Pancreas (tissue), 10 donors: ENCODE results near the gene GBF1. TPM values are rescaled to one million over a fixed set of nuclear protein-coding genes. Genes with fewer than 3 reads are reported as not detected.
A peak's percentile ranks its signal among the peaks of the same experiment; 100 is the strongest.

Source experiments
- ATAC-seq, 4 donors: fragments of 200-7000 bp; cut with Tn5 transposase; one replicate each; pipeline versions ENCODE4 v1.8.0 to v1.9.1; 2020; ENCODE audit warnings: mild to moderate bottlenecking in 4 of 4, moderate library complexity in 4 of 4
- DNase-seq, 6 donors: peaks; one replicate each; pipeline ENCODE4 v3.0.0-alpha.2; 2020
- FAIRE-seq: peaks from 2 replicates; lab custom pipeline; 2012; peaks lifted over from hg19 to GRCh38; lab: Jason Lieb, UNC
- H3K27ac ChIP-seq, 4 donors: fragments of 200-600 bp; sonication (generic); 1 replicate in 3 of 4; 2 replicates in 1 of 4; pipeline versions ENCODE4 v1.5.0 to v1.8.0; 2020
- H3K27me3 ChIP-seq, 4 donors: fragments of 200-600 bp; one replicate each; pipeline ENCODE4 v1.8.0; 2021
- H3K36me3 ChIP-seq, 3 donors: fragments of 200-600 bp; sonication (generic) in 1 of 3; one replicate each; pipeline versions ENCODE4 v1.5.0 to v1.8.0; 2020 to 2021
- H3K4me1 ChIP-seq, 3 donors: fragments of 200-600 bp; one replicate each; pipeline ENCODE4 v1.8.0; 2021
- H3K4me3 ChIP-seq, 4 donors: fragments of 200-600 bp; sonication (generic) in 2 of 4; one replicate each; pipeline versions ENCODE4 v1.5.0 to v1.8.0; 2020 to 2021
- H3K9me3 ChIP-seq, 4 donors: fragments of 200-600 bp; one replicate each; pipeline ENCODE4 v1.8.0; 2021
- WGBS, 2 donors: extraction: QIAGEN DNeasy Blood & Tissue Kit; methylation state at CpG; one replicate each; pipeline ENCODE4 v1.1.7; 2013; 5-methylcytosine and 5-hydroxymethylcytosine counted together
- intact Hi-C, 3 donors: fragments of 100-400 bp; cut with DNase I; formaldehyde crosslinking; loops; one replicate each; pipeline versions ENCODE4 v1.11.1 to v1.14.2; 2022
- polyA plus RNA-seq, 2 donors: library from polyadenylated mRNA; stranded (reverse); fragments of 200-250 nt; gene quantifications; one replicate each; pipeline ENCODE4 v1.2.3, GENCODE V29; 2013
- total RNA-seq, 6 donors: library from RNA; stranded (reverse); fragmentation: NEBNext Ultra II Directional in 4 of 6; extraction: Animal tissue kit (Norgen Biotek cat#: 25700) in 4 of 6; gene quantifications; one replicate each; pipeline versions ENCODE4 v1.2.1 to v1.2.4, GENCODE V29; 2021 to 2023
- TF ChIP-seq, protein P1 (sequence below), 4 donors: fragments of 200-600 bp; sonication (generic) in 3 of 4; IDR thresholded peaks; one replicate each; pipeline versions ENCODE4 v1.5.0 to v1.8.0; 2021; ENCODE audit warnings: antibody characterized with exemption in 4 of 4
- donor health status: healthy with polysubstance abuse.
- donor health status: DM: no; HTN: no; CAD: no; lungs with moderate emphysema.
- donor health status: DM: no; HTN: no; CAD: no.
- donor health status: control.
- donor health status: control.
- donor health status: Bipolar disorder and iron deficiency.
- donor health status: DM: yes; HTN: yes; CAD: no.
- donor health status: DM: no; HTN: no; CAD: no.
- donor health status: DM: no; HTN: no; CAD: no.
- donor health status: DM: yes; HTN: yes; CAD: no.

The GBF1 gene
- total and polyA plus RNA-seq, 8 donors = 14.9 to 27.6 (median 18.2) TPM

DNA sequence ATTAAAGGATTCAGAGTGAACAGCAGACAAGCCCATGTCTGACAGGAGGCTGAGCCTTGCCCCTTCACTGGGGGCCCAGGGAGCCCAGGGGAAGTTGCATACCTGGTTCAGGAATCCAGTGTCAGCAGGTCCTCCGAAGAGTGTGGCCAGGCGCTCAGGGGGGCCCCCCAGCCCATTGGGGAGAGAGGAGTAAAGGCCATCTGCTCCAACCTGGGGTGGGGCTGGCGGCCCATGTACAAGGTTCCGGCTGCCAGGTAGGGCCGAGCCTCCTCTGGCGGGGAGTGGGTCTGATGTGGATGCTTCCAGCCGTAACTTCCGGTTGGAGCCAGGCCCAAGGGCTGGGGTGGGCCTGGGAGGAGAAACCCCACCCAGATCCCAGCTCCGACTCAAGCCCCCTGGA lies 171.0 kb downstream of the GBF1 start:
- Histone ChIP-seq H3K9me3 (no peaks in the 10 kb centered on the region), H3K27me3 (peaks cover 0 to 14% (median 0%) of the 10 kb centered on the region in 4 donors), H3K4me3 (no peak overlapping the region), H3K36me3 (no peaks in the 10 kb centered on the region), H3K27ac (no peak overlapping the region), H3K4me1 (peaks cover 0 to 13% (median 0%) of the 10 kb centered on the region in 3 donors)
- intact Hi-C loops = no loop called here
- 67 to 70% methylated on average over 9 of the region's 9 CpGs for WGBS, 2 donors
- DNase-seq (peak in 1 of 6 donors; percentile 61), FAIRE-seq (no peak), ATAC-seq (no peak)
- TF ChIP-seq, protein P1, sequence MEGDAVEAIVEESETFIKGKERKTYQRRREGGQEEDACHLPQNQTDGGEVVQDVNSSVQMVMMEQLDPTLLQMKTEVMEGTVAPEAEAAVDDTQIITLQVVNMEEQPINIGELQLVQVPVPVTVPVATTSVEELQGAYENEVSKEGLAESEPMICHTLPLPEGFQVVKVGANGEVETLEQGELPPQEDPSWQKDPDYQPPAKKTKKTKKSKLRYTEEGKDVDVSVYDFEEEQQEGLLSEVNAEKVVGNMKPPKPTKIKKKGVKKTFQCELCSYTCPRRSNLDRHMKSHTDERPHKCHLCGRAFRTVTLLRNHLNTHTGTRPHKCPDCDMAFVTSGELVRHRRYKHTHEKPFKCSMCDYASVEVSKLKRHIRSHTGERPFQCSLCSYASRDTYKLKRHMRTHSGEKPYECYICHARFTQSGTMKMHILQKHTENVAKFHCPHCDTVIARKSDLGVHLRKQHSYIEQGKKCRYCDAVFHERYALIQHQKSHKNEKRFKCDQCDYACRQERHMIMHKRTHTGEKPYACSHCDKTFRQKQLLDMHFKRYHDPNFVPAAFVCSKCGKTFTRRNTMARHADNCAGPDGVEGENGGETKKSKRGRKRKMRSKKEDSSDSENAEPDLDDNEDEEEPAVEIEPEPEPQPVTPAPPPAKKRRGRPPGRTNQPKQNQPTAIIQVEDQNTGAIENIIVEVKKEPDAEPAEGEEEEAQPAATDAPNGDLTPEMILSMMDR (IDR thresholded peaks at IDR 0.05) = no peak

DNA sequence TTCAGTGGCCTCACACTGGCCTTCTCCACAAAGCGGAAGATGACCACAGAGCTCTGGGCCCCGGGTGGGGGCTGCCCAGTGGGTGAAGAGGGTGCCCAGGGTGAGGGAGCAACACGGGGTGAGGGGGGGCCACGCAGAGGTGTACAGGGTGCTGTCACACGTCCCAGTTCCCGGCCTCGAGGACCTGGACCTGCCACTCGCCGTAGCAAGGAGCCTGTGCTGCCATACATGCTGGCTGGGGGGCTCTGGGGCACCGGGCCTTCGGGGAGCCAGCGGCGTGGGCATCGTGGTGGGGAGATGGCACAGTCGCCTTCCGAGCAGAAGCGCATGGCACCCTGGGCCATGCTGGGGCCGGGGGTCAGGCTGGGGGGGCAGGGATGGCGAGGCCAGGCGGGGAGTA lies 171.4 kb downstream of the GBF1 start:
- Histone ChIP-seq H3K4me3 (no peak overlapping the region), H3K36me3 (no peaks in the 10 kb centered on the region), H3K9me3 (no peaks in the 10 kb centered on the region), H3K27ac (no peak overlapping the region), H3K27me3 (peaks cover 0 to 11% (median 0%) of the 10 kb centered on the region in 4 donors), H3K4me1 (peaks cover 0 to 13% (median 0%) of the 10 kb centered on the region in 3 donors)
- DNase-seq (peak in 1 of 6 donors; percentile 71), ATAC-seq (no peak), FAIRE-seq (no peak)
- 66 to 78% methylated on average over 18 to 20 of the region's 20 CpGs for WGBS, 2 donors
- intact Hi-C loops = no loop called here
- TF ChIP-seq, protein P1 (IDR thresholded peaks at IDR 0.05) = no peak

DNA sequence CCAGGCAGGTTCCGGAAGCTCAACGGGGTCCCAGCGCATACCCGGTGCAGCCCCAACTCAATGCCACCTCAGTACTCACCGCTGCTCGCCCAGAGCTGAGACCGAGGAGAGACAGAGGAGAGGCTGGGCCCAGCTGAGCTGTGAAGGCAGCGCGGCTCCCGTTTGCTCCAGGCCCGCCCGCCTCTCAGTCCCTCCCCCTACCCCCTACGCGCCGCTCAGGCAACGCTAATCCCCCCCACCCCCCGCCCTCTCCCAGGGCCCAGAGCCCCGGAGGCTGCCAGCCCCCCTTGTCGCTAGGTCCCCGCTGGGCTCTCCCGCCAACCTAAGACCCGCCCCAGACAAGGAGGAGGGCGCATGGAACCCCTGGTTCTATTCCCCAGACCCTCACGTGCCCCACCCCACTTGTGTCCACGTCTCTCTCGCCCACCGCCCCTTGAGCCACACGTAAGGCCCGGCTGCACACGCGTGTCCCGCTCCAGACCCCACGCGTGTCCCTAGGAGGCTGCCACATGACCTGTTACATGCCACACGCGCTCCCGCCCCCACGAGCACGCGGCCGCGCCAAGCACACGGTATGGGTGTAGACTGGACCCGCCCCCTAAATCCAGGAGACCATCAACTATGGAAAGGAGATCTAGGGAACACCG lies 173.4 kb downstream of the GBF1 start, which contains the start of gene PSD:
Gene PSD (minus strand): TSS at position 164 of the 647 bp plus-strand sequence. CDS start 1,747 bp downstream, outside the sequence.
- 5% methylated on average over 33 to 45 of the region's 45 CpGs for WGBS, 2 donors
- Histone ChIP-seq H3K4me1 (peaks cover 7 to 19% (median 12%) of the 10 kb centered on the region in 3 donors), H3K27ac (no peak within 1 kb of the TSS), H3K36me3 (peaks cover 0 to 2% (median 0%) of the 10 kb centered on the region in 3 donors), H3K4me3 (peak within 1 kb of the TSS; percentile 59 to 77 (median 74)), H3K27me3 (peaks cover 0 to 6% (median 0%) of the 10 kb centered on the region in 4 donors), H3K9me3 (no peaks in the 10 kb centered on the region)
- DNase-seq (peak in 2 of 6 donors; percentile 35 to 57), ATAC-seq (no peak), FAIRE-seq (no peak)
- TF ChIP-seq, protein P1 (IDR thresholded peaks at IDR 0.05) = no peak
- intact Hi-C loops = no loop called here

DNA sequence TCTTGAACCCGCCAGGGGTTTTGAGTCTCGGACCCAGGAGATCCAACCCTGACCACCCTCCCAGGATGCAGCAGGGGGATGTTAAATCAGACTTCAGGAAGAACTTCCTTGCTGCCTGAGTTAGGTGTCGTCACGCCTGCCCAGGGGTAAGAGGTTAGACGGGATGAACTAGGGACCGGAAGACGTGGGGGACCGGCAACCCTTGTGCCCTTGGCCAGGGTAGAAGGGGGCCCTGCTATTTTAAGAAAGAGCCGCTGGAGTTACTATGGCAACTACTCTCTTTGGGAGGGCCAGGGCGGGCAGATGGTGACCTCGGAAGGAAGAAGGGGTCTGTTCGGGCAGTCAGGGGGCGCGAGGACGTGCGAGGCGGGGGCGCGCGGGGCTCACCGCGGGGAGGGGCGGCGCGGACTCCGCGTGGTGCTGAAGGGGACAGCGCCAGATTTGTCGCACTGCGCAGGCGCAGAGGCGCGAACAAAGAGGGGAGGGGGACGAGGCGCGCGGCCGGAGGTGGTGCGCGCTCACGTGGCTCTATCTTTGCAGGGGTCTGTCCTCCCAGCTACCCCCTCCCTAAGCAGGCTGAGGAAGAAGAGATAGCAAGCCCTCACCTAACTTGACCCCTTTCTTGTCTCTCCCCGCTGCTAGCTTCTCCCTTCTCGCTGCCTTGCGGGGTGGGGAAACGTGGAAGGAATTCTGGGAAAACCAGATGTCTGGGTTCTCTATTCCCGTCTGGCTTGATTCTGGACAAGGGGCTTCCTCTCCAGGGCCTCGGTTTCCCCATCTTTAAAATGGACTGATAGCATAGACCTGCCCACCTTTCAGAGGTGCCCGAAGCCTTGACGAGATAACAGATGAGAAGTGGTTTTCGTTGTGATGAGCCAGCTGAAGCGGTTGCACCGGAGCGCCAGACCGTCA lies 174.2 kb downstream of the GBF1 start:
- ATAC-seq (peak; percentile 12 to 39 (median 24)), DNase-seq (peak in 4 of 6 donors; percentile 72 to 89 (median 82)), FAIRE-seq (no peak)
- intact Hi-C loops = no loop called here
- TF ChIP-seq, protein P1 (IDR thresholded peaks at IDR 0.05) = no peak
- Histone ChIP-seq H3K9me3 (no peaks in the 10 kb centered on the region), H3K4me3 (peak overlapping the region; percentile 59 to 77 (median 74)), H3K27me3 (peaks cover 0 to 6% (median 0%) of the 10 kb centered on the region in 4 donors), H3K27ac (peak overlapping the region in 2 of 4 donors; percentile 86 to 93), H3K4me1 (peaks cover 7 to 19% (median 12%) of the 10 kb centered on the region in 3 donors), H3K36me3 (peaks cover 0 to 7% (median 0%) of the 10 kb centered on the region in 3 donors)
- 1% methylated on average over 54 of the region's 54 CpGs for WGBS, 2 donors
